Keratinocyte (primary cell): ENCODE measurements around the gene BCAT1. TPM values are rescaled to one million over a fixed set of nuclear protein-coding genes. Genes with fewer than 3 reads are reported as not detected.

ENCODE experiments used
- DNase-seq: peaks from one replicate; pipeline ENCODE4 v3.0.0-alpha.2; 2011; ENCODE audit warnings: low read depth, missing footprints, low spot score
- FAIRE-seq: peaks from 2 replicates; lab custom pipeline; 2011; peaks lifted over from hg19 to GRCh38; lab: Jason Lieb, UNC
- H2AFZ ChIP-seq: 2 replicates; pipeline ENCODE4 v1.6.0; 2012; ENCODE audit warnings: low read length, control low read depth, inconsistent platforms; ENCODE audit not compliant: control insufficient read depth
- H3K27ac ChIP-seq: 2 replicates; pipeline ENCODE4 v1.5.1; 2011; ENCODE audit warnings: low read length; ENCODE audit not compliant: control insufficient read depth, insufficient read depth
- H3K27me3 ChIP-seq: 3 replicates; pipeline ENCODE4 v1.6.0; 2011; ENCODE audit warnings: low read length; ENCODE audit not compliant: control insufficient read depth, insufficient read depth; ENCODE audit errors: extremely low read depth
- H3K36me3 ChIP-seq, 2 experiments: 2 replicates in 1 of 2; 3 replicates in 1 of 2; pipeline ENCODE4 v1.5.1; 2011; ENCODE audit warnings: low read length in 2 of 2, mild to moderate bottlenecking in 1 of 2; ENCODE audit not compliant: control insufficient read depth in 2 of 2, insufficient read depth in 2 of 2; ENCODE audit errors: extremely low read depth in 1 of 2
- H3K4me1 ChIP-seq: 3 replicates; pipeline ENCODE4 v1.5.1; 2011; ENCODE audit warnings: low read length; ENCODE audit not compliant: control insufficient read depth, insufficient read depth; ENCODE audit errors: extremely low read depth
- H3K4me2 ChIP-seq: 3 replicates; pipeline ENCODE4 v1.6.0; 2011; ENCODE audit warnings: low read depth, low read length; ENCODE audit not compliant: control insufficient read depth, insufficient read depth; ENCODE audit errors: extremely low read depth
- H3K4me3 ChIP-seq, 3 experiments: fragments of 200-600 bp in 1 of 3; sonication (generic) in 1 of 3; 2 replicates in 2 of 3; 3 replicates in 1 of 3; pipeline ENCODE4 v1.5.1; 2011 to 2016; ENCODE audit warnings: low read length in 3 of 3, mild to moderate bottlenecking in 3 of 3, control low read depth in 2 of 3, inconsistent platforms in 1 of 3, low read depth in 1 of 3, mixed read lengths in 1 of 3, mixed run types in 1 of 3, moderate library complexity in 1 of 3; ENCODE audit not compliant: control insufficient read depth in 2 of 3, insufficient read depth in 2 of 3; ENCODE audit errors: extremely low read depth in 1 of 3
- H3K79me2 ChIP-seq: 2 replicates; pipeline ENCODE4 v1.6.0; 2012; ENCODE audit warnings: low read length; ENCODE audit not compliant: control insufficient read depth, insufficient read depth
- H3K9ac ChIP-seq: 3 replicates; pipeline ENCODE4 v1.6.0; 2011; ENCODE audit warnings: low read length; ENCODE audit not compliant: control insufficient read depth, insufficient read depth; ENCODE audit errors: extremely low read depth
- H3K9me1 ChIP-seq: 3 replicates; pipeline ENCODE4 v1.6.0; 2011; ENCODE audit warnings: low read length; ENCODE audit not compliant: control insufficient read depth, insufficient read depth; ENCODE audit errors: extremely low read depth
- H3K9me3 ChIP-seq: 2 replicates; pipeline ENCODE4 v1.5.1; 2012; ENCODE audit warnings: low read depth, low read length; ENCODE audit not compliant: control insufficient read depth
- H4K20me1 ChIP-seq: 3 replicates; pipeline ENCODE4 v1.6.0; 2011; ENCODE audit warnings: low read length; ENCODE audit not compliant: control insufficient read depth, insufficient read depth; ENCODE audit errors: extremely low read depth
- CTCF ChIP-seq, 3 experiments: IDR thresholded peaks in 1 of 3; conservative IDR thresholded peaks in 1 of 3; optimal IDR thresholded peaks in 1 of 3; 2 replicates in 2 of 3; 3 replicates in 1 of 3; pipeline versions ENCODE3 to v1.5.1; 2011; ENCODE audit warnings: low read length in 3 of 3, mild to moderate bottlenecking in 3 of 3, moderate library complexity in 2 of 3, control low read depth in 1 of 3, inconsistent platforms in 1 of 3; ENCODE audit not compliant: insufficient read depth in 2 of 3; ENCODE audit errors: extremely low read depth in 1 of 3
- EZH2 ChIP-seq: IDR thresholded peaks from one replicate; pipeline ENCODE4 v1.6.1; 2012; ENCODE audit warnings: inconsistent platforms, mild to moderate bottlenecking, low read length, moderate library complexity
- dilution Hi-C: fragments of 300-500 bp; cut with MboI; formaldehyde crosslinking; loops from one replicate; pipeline ENCODE4 v1.7.0; 2020; ENCODE audit warnings: low sequenced_read_pairs; ENCODE audit not compliant: extremely low pct_ligation_motif_present
- polyA plus RNA-seq, 5 experiments: library from polyadenylated mRNA; depleted of rRNA in 3 of 5; stranded (reverse) in 3 of 5; stranded (forward) in 1 of 5; unstranded in 1 of 5; fragments of >200 nt; gene quantifications; 1 replicate in 1 of 5; 2 replicates in 3 of 5; 3 replicates in 1 of 5; pipeline versions ENCODE4 v1.2.1 to v1.2.3, GENCODE V29; 2011 to 2012; ENCODE audit warnings: missing spikeins in 2 of 5, low read depth in 1 of 5, low replicate concordance in 1 of 5

The BCAT1 gene
- polyA plus RNA-seq, 1 donor (not counting 4 experiments of a cell fraction or from before 2014, with no cell fraction given): 6.5 TPM

- TF ChIP-seq CTCF (optimal IDR thresholded peaks at IDR 0.05 in 1 of 3, IDR thresholded peaks at IDR 0.05 in 1 of 3, conservative IDR thresholded peaks at IDR 0.05 in 1 of 3; ENCODE audit: extremely low read depth in 1 of 3, insufficient read depth in 2 of 3, low read length in 3 of 3) (no peak), EZH2 (no peak)
- H3K79me2 ChIP-seq: no peaks in the 10 kb centered on the region
- no peaks in the 10 kb centered on the region for H3K36me3 ChIP-seq
- no peaks in the 10 kb centered on the region for H3K9me3 ChIP-seq
- H3K27ac ChIP-seq: no peak overlapping the region
- FAIRE-seq (no peak), DNase-seq (no peak)
- H3K9ac ChIP-seq: no peak overlapping the region
- H4K20me1 ChIP-seq: no peaks in the 10 kb centered on the region
- H3K9me1 ChIP-seq: no peaks in the 10 kb centered on the region
- dilution Hi-C loops: no loop called here
- H3K27me3 ChIP-seq: no peaks in the 10 kb centered on the region
- no peaks in the 10 kb centered on the region for H3K4me1 ChIP-seq
- H3K4me2 ChIP-seq: no peak overlapping the region
- H3K4me3 ChIP-seq: no peak overlapping the region
- no peak overlapping the region for H2AFZ ChIP-seq
These were observed 67.1 kb downstream of the BCAT1 start for GRCh38 chr12:24881724-24882371.

- H3K9me3 ChIP-seq: no peaks in the 10 kb centered on the region
- H3K4me3 ChIP-seq: no peak overlapping the region
- no peak overlapping the region for H3K27ac ChIP-seq
- H3K27me3 ChIP-seq: no peaks in the 10 kb centered on the region
- dilution Hi-C loops: no loop called here
- H3K4me1 ChIP-seq: no peaks in the 10 kb centered on the region
- no peaks in the 10 kb centered on the region for H3K36me3 ChIP-seq
- H3K4me2 ChIP-seq: no peak overlapping the region
- no peaks in the 10 kb centered on the region for H3K9me1 ChIP-seq
- H3K79me2 ChIP-seq: no peaks in the 10 kb centered on the region
- TF ChIP-seq EZH2: no peak
- DNase-seq: no peak
- no peaks in the 10 kb centered on the region for H4K20me1 ChIP-seq
- FAIRE-seq: no peak
- H3K9ac ChIP-seq: no peak overlapping the region
- no peak overlapping the region for H2AFZ ChIP-seq
These were observed 67.7 kb downstream of the BCAT1 start for GRCh38 chr12:24881227-24881626.

DNA sequence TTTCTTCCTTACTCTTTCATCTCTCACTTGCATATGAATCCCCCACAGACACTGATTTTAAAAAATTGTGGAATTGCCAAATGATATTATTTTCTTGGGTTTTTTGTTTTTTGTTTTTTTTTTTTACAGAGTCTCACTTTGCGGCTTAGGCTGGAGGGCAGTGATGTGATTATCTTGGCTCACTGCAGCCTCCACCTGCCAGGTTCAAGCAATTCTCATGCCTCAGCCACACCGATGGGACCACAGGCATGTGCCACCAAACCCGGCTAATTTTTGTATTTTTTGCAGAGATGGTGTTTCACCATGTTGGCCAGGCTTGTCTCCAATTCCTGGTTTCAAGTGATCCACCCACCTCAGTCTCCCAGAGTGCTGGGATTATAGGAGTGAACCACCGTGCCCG, 68.2 kb downstream of the BCAT1 start:
- no peaks in the 10 kb centered on the region for H4K20me1 ChIP-seq
- no peak overlapping the region for H2AFZ ChIP-seq
- FAIRE-seq (no peak), DNase-seq (no peak)
- no peak overlapping the region for H3K4me3 ChIP-seq
- no peak for TF ChIP-seq CTCF (optimal IDR thresholded peaks at IDR 0.05 in 1 of 3, IDR thresholded peaks at IDR 0.05 in 1 of 3, conservative IDR thresholded peaks at IDR 0.05 in 1 of 3; ENCODE audit: extremely low read depth in 1 of 3, insufficient read depth in 2 of 3, low read length in 3 of 3)
- TF ChIP-seq EZH2: no peak
- no peak overlapping the region for H3K9ac ChIP-seq
- no peaks in the 10 kb centered on the region for H3K79me2 ChIP-seq
- no peaks in the 10 kb centered on the region for H3K9me1 ChIP-seq
- H3K27me3 ChIP-seq: no peaks in the 10 kb centered on the region
- dilution Hi-C loops: no loop called here
- H3K4me2 ChIP-seq: no peak overlapping the region
- H3K27ac ChIP-seq: no peak overlapping the region
- H3K36me3 ChIP-seq: no peaks in the 10 kb centered on the region
- H3K9me3 ChIP-seq: no peaks in the 10 kb centered on the region
- no peaks in the 10 kb centered on the region for H3K4me1 ChIP-seq
